H9 (cell line): ENCODE measurements around the gene MST1. TPM values are rescaled to one million over a fixed set of nuclear protein-coding genes. Genes with fewer than 3 reads are reported as not detected.

Source experiments
- DNase-seq: peaks from one replicate; pipeline ENCODE4 v3.0.0-alpha.2; 2017
- H2AFZ ChIP-seq: one replicate; pipeline ENCODE4 v1.6.1; 2013; ENCODE audit warnings: mild to moderate bottlenecking, low read length, control low read depth, moderate library complexity
- H2AK5ac ChIP-seq: 2 replicates; pipeline ENCODE4 v1.6.1; 2013; ENCODE audit warnings: low read length, control low read depth, mixed read lengths; ENCODE audit not compliant: insufficient read length
- H2BK120ac ChIP-seq: one replicate; pipeline ENCODE4 v1.6.1; 2013; ENCODE audit warnings: low read depth, mild to moderate bottlenecking, low read length, control low read depth, inconsistent platforms; ENCODE audit not compliant: poor library complexity, severe bottlenecking
- H2BK12ac ChIP-seq: 2 replicates; pipeline ENCODE4 v1.6.1; 2013; ENCODE audit warnings: low read length, control low read depth, mixed read lengths, low read depth; ENCODE audit not compliant: insufficient read length
- H2BK15ac ChIP-seq: 2 replicates; pipeline ENCODE4 v1.6.1; 2013; ENCODE audit warnings: low read depth, low read length, control low read depth
- H2BK20ac ChIP-seq: one replicate; pipeline ENCODE4 v1.6.1; 2013; ENCODE audit warnings: low read depth, mild to moderate bottlenecking, low read length, control low read depth, inconsistent platforms; ENCODE audit not compliant: poor library complexity, severe bottlenecking
- H2BK5ac ChIP-seq: 2 replicates; pipeline ENCODE4 v1.6.1; 2013; ENCODE audit warnings: low read length, control low read depth, mixed read lengths; ENCODE audit not compliant: insufficient read length
- H3K14ac ChIP-seq: 2 replicates; pipeline ENCODE4 v1.6.1; 2013; ENCODE audit warnings: low read length, control low read depth; ENCODE audit not compliant: insufficient read depth
- H3K18ac ChIP-seq: 2 replicates; pipeline ENCODE4 v1.6.1; 2013; ENCODE audit warnings: low read depth, mild to moderate bottlenecking, mixed read lengths, low read length, control low read depth; ENCODE audit not compliant: insufficient read length
- H3K23ac ChIP-seq: 2 replicates; pipeline ENCODE4 v1.6.1; 2013; ENCODE audit warnings: low read length, control low read depth, mixed read lengths, low read depth; ENCODE audit not compliant: insufficient read length
- H3K23me2 ChIP-seq: 2 replicates; pipeline ENCODE4 v1.6.1; 2013; ENCODE audit warnings: low read depth, mild to moderate bottlenecking, mixed read lengths, low read length, control low read depth; ENCODE audit not compliant: insufficient read length, poor library complexity, severe bottlenecking
- H3K27ac ChIP-seq: 2 replicates; pipeline ENCODE4 v1.5.1; 2013; ENCODE audit warnings: low read length, control low read depth, mixed read lengths, low read depth; ENCODE audit not compliant: insufficient read length
- H3K27me3 ChIP-seq: 2 replicates; pipeline ENCODE4 v1.6.1; 2013; ENCODE audit warnings: low read length, control low read depth, inconsistent platforms; ENCODE audit not compliant: insufficient read depth
- H3K4ac ChIP-seq: 2 replicates; pipeline ENCODE4 v1.6.1; 2013; ENCODE audit warnings: low read depth, mild to moderate bottlenecking, control low read depth, inconsistent platforms, low read length, moderate library complexity
- H3K4me1 ChIP-seq: 2 replicates; pipeline ENCODE4 v1.6.1; 2013; ENCODE audit warnings: low read length, control low read depth, inconsistent platforms; ENCODE audit not compliant: insufficient read depth
- H3K4me2 ChIP-seq: 2 replicates; pipeline ENCODE4 v1.6.1; 2013; ENCODE audit warnings: low read length, control low read depth, mixed read lengths; ENCODE audit not compliant: insufficient read length, insufficient read depth
- H3K56ac ChIP-seq: 2 replicates; pipeline ENCODE4 v1.6.1; 2013; ENCODE audit warnings: low read depth, mild to moderate bottlenecking, mixed read lengths, low read length, control low read depth; ENCODE audit not compliant: insufficient read length
- H3K79me1 ChIP-seq: 2 replicates; pipeline ENCODE4 v1.6.1; 2013; ENCODE audit warnings: low read depth, mild to moderate bottlenecking, moderate library complexity, low read length, control low read depth, inconsistent platforms; ENCODE audit not compliant: insufficient read depth, poor library complexity, severe bottlenecking
- H3K79me2 ChIP-seq: 2 replicates; pipeline ENCODE4 v1.6.1; 2013; ENCODE audit warnings: low read length, control low read depth, inconsistent platforms; ENCODE audit not compliant: insufficient read depth
- H3K9ac ChIP-seq: 2 replicates; pipeline ENCODE4 v1.6.1; 2013; ENCODE audit warnings: low read length, control low read depth, mixed read lengths; ENCODE audit not compliant: insufficient read length; ENCODE audit errors: extremely low read depth
- H3K9me3 ChIP-seq: one replicate; pipeline ENCODE4 v1.6.1; 2013; ENCODE audit warnings: low read depth, low read length, inconsistent platforms; ENCODE audit not compliant: control insufficient read depth
- H3T11ph ChIP-seq: one replicate; pipeline ENCODE4 v1.6.1; 2013; ENCODE audit warnings: mild to moderate bottlenecking, low read length, control low read depth, inconsistent platforms
- H4K20me1 ChIP-seq: one replicate; pipeline ENCODE4 v1.6.1; 2013; ENCODE audit not compliant: control insufficient read depth, insufficient read length, insufficient read depth
- H4K5ac ChIP-seq: 2 replicates; pipeline ENCODE4 v1.6.1; 2013; ENCODE audit warnings: low read depth, mild to moderate bottlenecking, mixed read lengths, low read length, control low read depth; ENCODE audit not compliant: insufficient read length
- H4K8ac ChIP-seq: replicated peaks from 2 replicates; pipeline ENCODE4 v1.6.1; 2013; ENCODE audit warnings: low read length, control low read depth, mixed read lengths, low read depth; ENCODE audit not compliant: insufficient read length
- H4K91ac ChIP-seq: 2 replicates; pipeline ENCODE4 v1.6.1; 2013; ENCODE audit warnings: low read depth, mild to moderate bottlenecking, moderate library complexity, mixed read lengths, low read length, control low read depth; ENCODE audit not compliant: insufficient read length
- H3K27ac Mint-ChIP-seq, 3 experiments: 2 replicates in 2 of 3; 3 replicates in 1 of 3; pipeline ENCODE4 v1.8.0; 2020 to 2021; ENCODE audit warnings: mixed read lengths in 3 of 3, mild to moderate bottlenecking in 1 of 3, moderate library complexity in 1 of 3
- H3K27me3 Mint-ChIP-seq: 2 replicates; pipeline ENCODE4 v1.8.0; 2021; ENCODE audit warnings: low read depth, mild to moderate bottlenecking, moderate library complexity, mixed read lengths
- H3K36me3 Mint-ChIP-seq, 3 experiments: 2 replicates in 2 of 3; 3 replicates in 1 of 3; pipeline ENCODE4 v1.8.0; 2020 to 2021; ENCODE audit warnings: low read depth in 3 of 3, mixed read lengths in 3 of 3; ENCODE audit not compliant: insufficient read depth in 1 of 3
- H3K4me1 Mint-ChIP-seq, 2 experiments: 2 replicates each; pipeline ENCODE4 v1.8.0; 2020; ENCODE audit warnings: mixed read lengths in 2 of 2
- H3K4me3 Mint-ChIP-seq, 2 experiments: 2 replicates in 1 of 2; 3 replicates in 1 of 2; pipeline ENCODE4 v1.8.0; 2020 to 2021; ENCODE audit warnings: mild to moderate bottlenecking in 2 of 2, mixed read lengths in 2 of 2, moderate library complexity in 1 of 2
- H3K9me3 Mint-ChIP-seq, 2 experiments: 2 replicates in 1 of 2; 3 replicates in 1 of 2; pipeline ENCODE4 v1.8.0; 2020; ENCODE audit warnings: mild to moderate bottlenecking in 2 of 2, mixed read lengths in 2 of 2, moderate library complexity in 1 of 2
- WGBS: extraction: QIAGEN DNeasy Blood & Tissue Kit; methylation state at CpG from one replicate; pipeline ENCODE4 v1.1.7; 2013; ENCODE audit warnings: missing lambda C conversion rate, low lambda C conversion rate, mixed read lengths; ENCODE audit not compliant: insufficient read length; ENCODE audit errors: extremely low coverage; 5-methylcytosine and 5-hydroxymethylcytosine counted together
- total RNA-seq: library from RNA; stranded (reverse); gene quantifications from 2 replicates; pipeline ENCODE4 v1.2.1, GENCODE V29; 2021
- TF ChIP-seq, protein P1 (sequence below): fragments of 200-600 bp; sonication (generic); conservative IDR thresholded peaks from 3 replicates; pipeline ENCODE4 v1.8.0; 2021; ENCODE audit warnings: antibody characterized with exemption, mild to moderate bottlenecking

The MST1 gene
- total RNA-seq, 1 experiment from 2014 or later: 8.9 TPM

DNA sequence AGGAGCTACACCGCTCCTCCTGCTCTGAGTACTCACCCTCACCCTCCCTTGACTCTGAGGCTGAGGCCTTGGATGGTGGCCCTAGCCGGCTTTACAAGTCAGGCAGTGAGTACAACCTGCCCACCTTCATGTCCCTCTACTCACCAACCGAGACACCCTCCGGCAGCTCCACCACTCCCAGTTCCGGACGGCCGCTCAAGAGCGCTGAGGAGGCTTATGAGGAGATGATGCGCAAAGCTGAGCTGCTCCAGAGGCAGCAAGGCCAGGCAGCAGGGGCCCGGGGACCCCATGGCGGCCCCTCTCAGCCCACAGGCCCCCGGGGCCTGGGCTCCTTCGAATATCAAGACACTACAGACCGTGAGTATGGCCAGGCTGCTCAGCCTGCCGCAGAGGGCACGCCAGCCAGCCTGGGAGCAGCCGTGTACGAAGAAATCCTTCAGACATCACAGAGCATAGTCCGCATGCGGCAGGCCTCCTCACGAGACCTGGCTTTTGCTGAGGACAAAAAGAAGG is 36.3 kb downstream of the MST1 start:
- H4K8ac ChIP-seq: no peak overlapping the region
- no peaks in the 10 kb centered on the region for H3K4me1 ChIP-seq
- no peak overlapping the region for H2BK5ac ChIP-seq
- no peaks in the 10 kb centered on the region for H3K23me2 ChIP-seq
- no peak overlapping the region for H2AFZ ChIP-seq
- no peak overlapping the region for H2AK5ac ChIP-seq
- H3K56ac ChIP-seq: no peak overlapping the region
- H3K27ac ChIP-seq: no peak overlapping the region
- Mint-ChIP-seq H3K9me3 (no peaks in the 10 kb centered on the region), H3K4me1 (no peaks in the 10 kb centered on the region), H3K36me3 (no peaks in the 10 kb centered on the region; a peak in 1 of 7 replicates), H3K27me3 (no peaks in the 10 kb centered on the region), H3K27ac (no peak overlapping the region), H3K4me3 (no peak overlapping the region)
- no peak overlapping the region for H2BK12ac ChIP-seq
- H2BK120ac ChIP-seq: no peak overlapping the region
- H2BK20ac ChIP-seq: no peak overlapping the region
- H4K91ac ChIP-seq: no peak overlapping the region
- H3K9me3 ChIP-seq: no peaks in the 10 kb centered on the region
- no peaks in the 10 kb centered on the region for H3K27me3 ChIP-seq
- H3K4me2 ChIP-seq: no peak overlapping the region
- WGBS: no CpG with 5 or more reads among the region's 21 CpGs
- H4K20me1 ChIP-seq: no peaks in the 10 kb centered on the region
- TF ChIP-seq, protein P1, sequence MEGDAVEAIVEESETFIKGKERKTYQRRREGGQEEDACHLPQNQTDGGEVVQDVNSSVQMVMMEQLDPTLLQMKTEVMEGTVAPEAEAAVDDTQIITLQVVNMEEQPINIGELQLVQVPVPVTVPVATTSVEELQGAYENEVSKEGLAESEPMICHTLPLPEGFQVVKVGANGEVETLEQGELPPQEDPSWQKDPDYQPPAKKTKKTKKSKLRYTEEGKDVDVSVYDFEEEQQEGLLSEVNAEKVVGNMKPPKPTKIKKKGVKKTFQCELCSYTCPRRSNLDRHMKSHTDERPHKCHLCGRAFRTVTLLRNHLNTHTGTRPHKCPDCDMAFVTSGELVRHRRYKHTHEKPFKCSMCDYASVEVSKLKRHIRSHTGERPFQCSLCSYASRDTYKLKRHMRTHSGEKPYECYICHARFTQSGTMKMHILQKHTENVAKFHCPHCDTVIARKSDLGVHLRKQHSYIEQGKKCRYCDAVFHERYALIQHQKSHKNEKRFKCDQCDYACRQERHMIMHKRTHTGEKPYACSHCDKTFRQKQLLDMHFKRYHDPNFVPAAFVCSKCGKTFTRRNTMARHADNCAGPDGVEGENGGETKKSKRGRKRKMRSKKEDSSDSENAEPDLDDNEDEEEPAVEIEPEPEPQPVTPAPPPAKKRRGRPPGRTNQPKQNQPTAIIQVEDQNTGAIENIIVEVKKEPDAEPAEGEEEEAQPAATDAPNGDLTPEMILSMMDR: no peak
- H3K4ac ChIP-seq: no peak overlapping the region
- no peak overlapping the region for H2BK15ac ChIP-seq
- no peaks in the 10 kb centered on the region for H3K79me2 ChIP-seq
- no peak overlapping the region for H3K18ac ChIP-seq
- H3K9ac ChIP-seq: no peak overlapping the region
- H3T11ph ChIP-seq: no peak overlapping the region
- DNase-seq: no peak
- H3K79me1 ChIP-seq: no peaks in the 10 kb centered on the region
- no peak overlapping the region for H3K14ac ChIP-seq
- H4K5ac ChIP-seq: no peak overlapping the region
- no peak overlapping the region for H3K23ac ChIP-seq
